Activated CD4-positive, alpha-beta T cell treated with anti-CD3 and anti-CD28 coated beads for 48 hours (primary cell): ENCODE results near the gene RFFL.
"Not testable (repeated sequence)": the region's sequence is repeated elsewhere in the genome, so short reads cannot be mapped to it uniquely, and the experiment has no call there.

ENCODE experiments used
- DNase-seq: peaks from one replicate; pipeline ENCODE4 v3.0.0-alpha.2; 2020

RFFL gene

GRCh38 chr17:35063514-35064223, at the start of gene RFFL:
TSS of gene RFFL (minus strand) at chr17:35063707. CDS start at chr17:35026553, 37,154 bp downstream.
- peak; percentile 91 for DNase-seq

GRCh38 chr17:35110791-35111190, 47.3 kb upstream of the RFFL start:
- DNase-seq, result not testable (repeated sequence)

- no peak for DNase-seq
Measured at GRCh38 chr17:35104844-35105450, 41.4 kb upstream of the RFFL start.

- DNase-seq, result no peak
Measured at GRCh38 chr17:35103271-35103670, 39.8 kb upstream of the RFFL start.

- no peak for DNase-seq
Measured at GRCh38 chr17:35101725-35102124, 38.2 kb upstream of the RFFL start.

- DNase-seq, result no peak
Measured at GRCh38 chr17:35101036-35101435, 37.5 kb upstream of the RFFL start.

GRCh38 chr17:35099908-35100307, 36.4 kb upstream of the RFFL start:
- DNase-seq, result no peak

- DNase-seq, result no peak
Measured at GRCh38 chr17:35097776-35098175, 34.3 kb upstream of the RFFL start.

- no peak for DNase-seq
Measured at GRCh38 chr17:35095741-35096140, 32.2 kb upstream of the RFFL start.

- DNase-seq, result no peak
Measured at GRCh38 chr17:35094902-35095301, 31.4 kb upstream of the RFFL start.

GRCh38 chr17:35090707-35091106, 27.2 kb upstream of the RFFL start:
- not testable (repeated sequence) for DNase-seq

- peak; percentile 66 for DNase-seq
Measured at GRCh38 chr17:35089586-35090296, 26.2 kb upstream of the RFFL start.

GRCh38 chr17:35088881-35089585, 25.5 kb upstream of the RFFL start:
- DNase-seq, result peak; percentile 90

- peak; percentile 34 for DNase-seq
Measured at GRCh38 chr17:35088356-35088880, 24.9 kb upstream of the RFFL start.

- DNase-seq, result peak; percentile 21
Measured at GRCh38 chr17:35087731-35088355, 24.3 kb upstream of the RFFL start.

GRCh38 chr17:35086931-35087573, 23.5 kb upstream of the RFFL start:
- no peak for DNase-seq

GRCh38 chr17:35086164-35086563, 22.7 kb upstream of the RFFL start:
- no peak for DNase-seq

- peak; percentile 12 for DNase-seq
Measured at GRCh38 chr17:35084987-35085386, 21.5 kb upstream of the RFFL start.

- DNase-seq, result no peak
Measured at GRCh38 chr17:35083071-35083470, 19.6 kb upstream of the RFFL start.

GRCh38 chr17:35082073-35082657, 18.7 kb upstream of the RFFL start:
- no peak for DNase-seq

GRCh38 chr17:35081638-35082037, 18.1 kb upstream of the RFFL start:
- no peak for DNase-seq

- no peak for DNase-seq
Measured at GRCh38 chr17:35080536-35080935, 17.0 kb upstream of the RFFL start.
